Skin epidermis (tissue), 12 donors: ENCODE results near the gene AKR7A2.
A peak's percentile ranks its signal among the peaks of the same experiment; 100 is the strongest.

Experiments
- H3K27ac ChIP-seq, 21 experiments: fragments of 200-600 bp; sonication (generic) in 11 of 21; one replicate each; pipeline ENCODE4 v1.5.0; 2020; ENCODE audit warnings: mild to moderate bottlenecking in 3 of 21, inconsistent platforms in 2 of 21, moderate library complexity in 2 of 21
- H3K4me3 ChIP-seq, 7 experiments: fragments of 200-600 bp; sonication (generic) in 2 of 7; one replicate each; pipeline ENCODE4 v1.5.0; 2020; ENCODE audit warnings: inconsistent platforms in 2 of 7, mild to moderate bottlenecking in 2 of 7, moderate library complexity in 1 of 7

Gene AKR7A2

GRCh38 chr1:19344372-19344810, 32.4 kb upstream of the AKR7A2 start:
- Histone ChIP-seq H3K27ac (peak overlapping the region in 2 of 21 experiments; percentile 20 to 38), H3K4me3 (no peak overlapping the region)

- peak overlapping the region in 1 of 21 experiments; percentile 38 for H3K27ac ChIP-seq
- no peak overlapping the region for H3K4me3 ChIP-seq
These were observed 31.8 kb upstream of the AKR7A2 start for GRCh38 chr1:19343617-19344350.

DNA sequence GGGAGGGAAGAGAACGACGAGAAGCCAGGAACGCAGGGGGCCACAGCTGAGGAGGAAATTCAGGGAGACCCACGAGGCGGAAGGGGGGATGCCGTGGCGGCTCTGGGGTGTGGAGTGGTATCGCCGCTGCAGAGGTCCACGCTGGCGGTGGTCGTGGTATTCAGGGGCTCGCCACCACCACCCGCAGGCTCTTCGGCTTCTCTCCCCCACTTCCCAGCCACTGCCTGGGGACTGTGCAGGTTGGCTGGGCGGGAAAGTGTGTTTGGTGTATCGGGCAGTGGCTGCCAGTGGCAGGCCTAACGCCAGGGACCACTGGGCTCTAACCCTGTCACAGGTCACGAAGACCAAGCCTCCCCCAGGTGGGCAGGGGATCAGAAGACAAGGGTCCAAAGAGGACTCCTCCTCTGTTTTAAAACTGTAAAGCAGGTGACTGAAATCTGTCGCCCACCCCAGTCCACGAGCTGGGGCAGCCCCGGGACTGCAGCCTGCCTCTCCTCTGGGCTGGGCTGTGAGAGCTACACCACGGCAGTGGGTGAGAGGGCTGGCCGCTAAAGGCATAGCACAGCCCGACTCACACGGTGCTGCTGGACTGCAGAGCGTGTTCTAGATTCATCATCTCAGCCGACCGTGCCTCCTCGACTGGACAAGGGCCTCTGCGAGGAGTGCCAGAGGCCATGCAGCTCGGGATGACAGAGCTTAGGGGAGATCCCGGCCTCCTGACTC, 31.1 kb upstream of the AKR7A2 start:
- Histone ChIP-seq H3K4me3 (no peak overlapping the region), H3K27ac (no peak overlapping the region)

- H3K4me3 ChIP-seq: no peak overlapping the region
- peak overlapping the region in 2 of 21 experiments; percentile 5 to 46 for H3K27ac ChIP-seq
These were observed 30.3 kb upstream of the AKR7A2 start for GRCh38 chr1:19342062-19342750.

DNA sequence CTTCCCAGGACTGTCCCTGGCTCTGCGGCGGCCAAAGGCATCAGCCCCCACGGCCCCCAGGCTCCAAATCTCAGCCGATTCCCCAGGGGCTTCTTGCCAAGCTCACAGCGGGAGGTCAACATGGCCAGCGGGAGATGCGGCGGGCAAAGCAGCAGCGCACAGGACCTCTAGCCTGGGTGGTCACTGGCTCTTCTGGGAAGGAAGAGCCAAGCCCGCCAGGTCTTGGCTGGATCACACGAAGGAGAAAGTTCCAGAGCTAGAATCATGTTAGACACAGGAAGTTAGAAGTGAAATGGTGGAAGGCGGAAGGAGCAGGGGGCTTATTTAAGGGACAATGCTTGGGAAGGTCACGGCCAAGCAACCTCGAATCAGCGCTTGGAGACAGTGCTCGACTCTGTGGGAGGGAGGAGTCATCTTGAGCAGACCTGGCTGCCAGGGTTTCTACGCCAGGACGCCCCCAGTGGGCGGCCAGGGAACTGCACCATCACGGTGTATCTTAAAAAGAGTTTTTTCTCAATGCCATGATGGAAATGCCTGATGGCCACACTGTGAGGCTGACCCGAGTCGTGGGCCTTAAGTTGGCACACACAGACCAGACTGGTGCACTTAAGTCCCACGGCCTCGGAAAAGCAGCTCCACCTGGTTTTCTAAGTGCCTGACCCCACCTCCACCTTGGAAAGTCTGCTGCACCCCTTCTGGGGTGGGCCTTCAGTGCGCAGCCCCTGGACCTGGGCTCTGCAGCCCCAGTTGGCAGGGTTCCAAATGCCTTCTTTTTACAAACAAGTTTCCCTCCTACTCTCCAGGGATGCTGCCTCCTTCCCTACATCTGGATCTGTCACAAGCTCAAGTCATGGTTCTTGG, 29.5 kb upstream of the AKR7A2 start:
- Histone ChIP-seq H3K27ac (peak overlapping the region in 1 of 21 experiments; percentile 46), H3K4me3 (no peak overlapping the region)

GRCh38 chr1:19340387-19340937, 28.5 kb upstream of the AKR7A2 start:
- no peak overlapping the region for H3K4me3 ChIP-seq
- no peak overlapping the region for H3K27ac ChIP-seq

DNA sequence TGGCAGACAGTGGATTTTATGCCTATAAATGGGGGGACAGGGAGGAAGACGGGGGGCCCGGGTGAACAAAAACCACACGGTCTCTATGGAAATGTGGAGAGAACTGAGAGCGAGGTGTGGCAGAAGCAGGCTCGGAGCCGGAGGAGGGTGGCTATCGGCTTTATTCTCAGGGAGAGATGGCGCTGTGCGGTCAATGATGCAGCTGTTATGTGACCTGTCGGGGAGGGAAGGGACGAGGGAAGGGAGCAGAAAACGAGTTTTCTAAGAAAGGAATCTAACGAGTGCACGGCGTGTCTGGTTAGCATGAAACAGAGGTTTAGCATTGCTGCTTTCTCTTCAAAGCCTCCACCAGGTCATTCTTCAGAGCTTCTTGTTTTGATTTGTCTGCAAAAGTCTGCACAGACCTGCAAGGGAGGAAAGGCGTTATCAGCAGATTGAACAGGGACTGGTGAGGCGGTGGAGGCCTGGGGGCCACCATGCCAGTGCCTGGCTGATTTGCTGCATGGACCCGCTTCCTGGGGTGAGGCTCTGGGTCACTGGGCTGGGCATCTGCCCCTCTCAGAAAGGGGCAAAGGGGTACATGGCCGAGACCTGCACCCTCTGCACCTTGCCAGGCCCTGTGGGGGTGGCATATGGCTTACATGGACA, 27.4 kb upstream of the AKR7A2 start:
- H3K27ac ChIP-seq: no peak overlapping the region

GRCh38 chr1:19338323-19338762, 26.4 kb upstream of the AKR7A2 start:
- no peak overlapping the region for H3K4me3 ChIP-seq
- no peak overlapping the region for H3K27ac ChIP-seq

More for the DNA sequence above, 27.4 kb upstream of the AKR7A2 start:
- H3K4me3 ChIP-seq: no peak overlapping the region

- H3K4me3 ChIP-seq: no peak overlapping the region
- no peak overlapping the region for H3K27ac ChIP-seq
These were observed 25.3 kb upstream of the AKR7A2 start for GRCh38 chr1:19337289-19337688.

- H3K4me3 ChIP-seq: no peak overlapping the region
- peak overlapping the region in 1 of 21 experiments; percentile 11 for H3K27ac ChIP-seq
These were observed 24.6 kb upstream of the AKR7A2 start for GRCh38 chr1:19336543-19336942.

- Histone ChIP-seq H3K4me3 (no peak overlapping the region), H3K27ac (no peak overlapping the region)
These were observed 21.8 kb upstream of the AKR7A2 start for GRCh38 chr1:19333587-19334354.

GRCh38 chr1:19332832-19333231, 20.9 kb upstream of the AKR7A2 start:
- Histone ChIP-seq H3K27ac (no peak overlapping the region), H3K4me3 (no peak overlapping the region)

- Histone ChIP-seq H3K4me3 (no peak overlapping the region), H3K27ac (no peak overlapping the region)
These were observed 19.4 kb upstream of the AKR7A2 start for GRCh38 chr1:19331262-19331878.

DNA sequence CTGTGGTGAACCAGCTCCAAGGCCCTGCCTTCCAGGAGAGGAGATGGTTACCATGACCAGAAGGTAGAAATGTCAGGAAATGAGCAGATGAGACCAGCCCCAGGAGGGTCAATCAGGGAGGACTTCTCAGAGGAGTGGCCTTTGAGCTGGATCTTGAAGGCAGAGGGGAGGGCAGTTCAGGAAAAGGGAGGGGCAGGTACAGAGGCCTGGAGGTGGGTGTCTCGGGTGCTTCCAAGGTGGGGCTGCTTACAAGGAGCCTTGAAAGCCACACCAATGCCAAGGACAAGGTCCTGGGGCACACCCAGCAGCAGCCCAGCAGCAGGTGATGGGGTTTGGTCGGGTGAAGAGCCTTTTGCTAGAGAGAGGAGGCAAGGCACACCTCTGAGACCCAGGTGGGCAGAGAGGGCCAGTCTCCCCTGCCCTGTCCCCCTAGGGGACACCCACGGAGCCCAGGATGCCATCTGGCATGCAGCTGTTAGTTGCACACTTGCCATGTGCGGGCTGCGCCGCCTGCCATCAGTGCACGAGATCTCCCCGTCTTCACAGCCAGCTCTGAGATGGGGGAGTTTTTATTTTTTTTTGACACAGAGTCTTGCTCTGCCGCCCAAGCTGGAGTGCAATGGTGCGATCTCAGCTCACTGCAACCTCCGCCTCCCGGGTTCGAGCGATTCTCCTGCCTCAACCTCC, 18.6 kb upstream of the AKR7A2 start:
- Histone ChIP-seq H3K27ac (no peak overlapping the region), H3K4me3 (no peak overlapping the region)

DNA sequence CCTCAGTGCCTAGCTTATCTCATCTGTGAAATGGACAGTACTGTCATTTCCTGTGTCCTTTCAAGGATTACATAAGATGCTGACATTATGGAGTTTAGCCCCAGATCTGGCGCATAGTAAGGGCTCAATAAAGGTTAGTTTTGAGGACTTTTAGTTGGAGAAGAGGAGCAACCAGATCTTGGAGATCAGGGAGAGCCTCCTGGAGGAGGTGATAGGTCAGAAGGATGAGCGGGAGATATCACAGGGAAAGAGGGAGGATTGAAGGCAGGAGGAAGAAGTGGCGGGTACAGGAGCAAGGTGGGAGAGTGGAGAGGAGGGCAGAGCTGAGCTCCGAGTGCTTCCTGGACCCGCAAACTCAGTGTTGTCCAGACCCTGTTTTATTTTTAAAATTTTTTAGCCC, 17.7 kb upstream of the AKR7A2 start:
- Histone ChIP-seq H3K4me3 (no peak overlapping the region), H3K27ac (no peak overlapping the region)

DNA sequence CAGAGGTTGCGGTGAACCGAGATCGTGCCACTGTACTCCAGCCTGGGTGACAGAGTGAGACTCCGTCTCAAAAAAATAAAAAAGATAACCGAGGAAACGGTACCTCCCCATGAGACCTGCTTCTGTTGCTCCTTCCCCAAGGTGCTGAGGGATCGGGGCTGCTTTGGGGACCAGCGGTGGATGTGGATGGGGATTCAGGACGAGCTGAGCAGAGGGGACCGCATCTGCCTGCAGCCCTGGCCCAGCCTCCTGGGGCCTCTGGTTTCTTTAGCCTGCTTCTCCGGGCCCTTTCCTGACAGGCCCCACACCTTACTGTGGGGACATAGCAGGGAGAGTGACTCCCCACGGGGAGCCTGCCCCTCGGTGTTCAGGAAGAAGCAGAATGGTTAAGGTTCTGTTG, 17.2 kb upstream of the AKR7A2 start:
- Histone ChIP-seq H3K27ac (no peak overlapping the region), H3K4me3 (no peak overlapping the region)

DNA sequence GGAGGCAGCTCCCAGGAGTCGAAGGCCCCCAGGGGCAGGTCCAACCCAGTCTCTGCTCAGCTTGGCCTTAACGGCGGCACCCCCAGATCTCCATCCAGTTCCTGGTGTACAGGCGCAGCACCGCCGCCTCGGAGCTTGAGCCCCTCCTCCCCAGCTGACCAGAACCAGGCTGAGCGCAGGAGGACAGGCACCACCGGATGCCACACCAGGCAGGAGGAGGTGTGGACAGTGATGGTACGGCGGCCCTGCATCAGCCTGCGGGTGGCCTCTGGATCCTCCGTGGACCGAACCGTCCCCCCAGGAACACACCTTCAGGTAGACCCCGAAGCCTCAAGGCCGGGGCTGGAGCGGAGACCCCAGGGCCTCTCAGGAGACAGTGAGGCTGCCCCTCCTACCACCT, 16.5 kb upstream of the AKR7A2 start:
- no peak overlapping the region for H3K4me3 ChIP-seq
- H3K27ac ChIP-seq: no peak overlapping the region
